HG02678 (cell line): Measurements from ENCODE around the gene TRERF1.

Source experiments
- ATAC-seq: cut with Tn5 transposase; IDR thresholded peaks from one replicate; pipeline ENCODE4 v1.9.1; 2021; ENCODE audit warnings: mild to moderate bottlenecking, moderate library complexity; ENCODE audit not compliant: unreplicated experiment

The TRERF1 gene

GRCh38 chr6:42287756-42288155 is 164.0 kb downstream of the TRERF1 start:
- no peak for ATAC-seq

- no peak for ATAC-seq
Measured at GRCh38 chr6:42281570-42281969, 170.2 kb downstream of the TRERF1 start.

GRCh38 chr6:42280966-42281533 is 170.7 kb downstream of the TRERF1 start:
- no peak for ATAC-seq

GRCh38 chr6:42279966-42280629 is 171.6 kb downstream of the TRERF1 start:
- ATAC-seq = no peak

GRCh38 chr6:42279144-42279781 is 172.5 kb downstream of the TRERF1 start:
- ATAC-seq = peak; percentile 49

GRCh38 chr6:42278131-42278853 is 173.4 kb downstream of the TRERF1 start:
- no peak for ATAC-seq

GRCh38 chr6:42276034-42276890 is 175.5 kb downstream of the TRERF1 start:
- ATAC-seq = no peak

- ATAC-seq = no peak
Measured at GRCh38 chr6:42275376-42276033, 176.2 kb downstream of the TRERF1 start.

GRCh38 chr6:42274898-42275297 is 176.8 kb downstream of the TRERF1 start:
- ATAC-seq = no peak

- no peak for ATAC-seq
Measured at GRCh38 chr6:42271834-42272805, 179.6 kb downstream of the TRERF1 start.

GRCh38 chr6:42269974-42270510 is 181.7 kb downstream of the TRERF1 start:
- ATAC-seq = peak; percentile 29

- peak; percentile 97 for ATAC-seq
Measured at GRCh38 chr6:42269553-42269952, 182.2 kb downstream of the TRERF1 start.

- ATAC-seq = no peak
Measured at GRCh38 chr6:42268835-42269204, 182.9 kb downstream of the TRERF1 start.

GRCh38 chr6:42268016-42268834 is 183.5 kb downstream of the TRERF1 start:
- no peak for ATAC-seq

- ATAC-seq = no peak
Measured at GRCh38 chr6:42266538-42266937, 185.2 kb downstream of the TRERF1 start.

GRCh38 chr6:42264852-42265390 is 186.8 kb downstream of the TRERF1 start:
- no peak for ATAC-seq

- ATAC-seq = no peak
Measured at GRCh38 chr6:42264162-42264851, 187.4 kb downstream of the TRERF1 start.
